Natural killer cell treated with Interleukin-12 subunit alpha and Interleukin-12 subunit beta and Interleukin-15 and Interleukin-18, amount 100 ng/mL, for 72 hours (primary cell): Measurements from ENCODE around the gene CTLA4. TPM values are rescaled to one million over a fixed set of nuclear protein-coding genes. Genes with fewer than 3 reads are reported as not detected.

Experiments
- ATAC-seq, 2 donors: fragments of 150-1000 bp; cut with Tn5 transposase in 1 of 2; sonication (Bioruptor Pico), chemical (Tn5 transposase) in 1 of 2; 2 replicates each; pipeline ENCODE4 v1.10.0; 2021
- DNase-seq: peaks from one replicate; pipeline ENCODE4 v3.0.0; 2022; ENCODE audit warnings: low spot score
- H3K27ac Mint-ChIP-seq, 2 donors: 1 replicate in 1 of 2; 2 replicates in 1 of 2; pipeline ENCODE4 v1.8.0; 2022; ENCODE audit warnings: mixed read lengths in 2 of 2, mild to moderate bottlenecking in 1 of 2, moderate library complexity in 1 of 2
- H3K27me3 Mint-ChIP-seq, 2 donors: 1 replicate in 1 of 2; 2 replicates in 1 of 2; pipeline ENCODE4 v1.8.0; 2022; ENCODE audit warnings: mixed read lengths in 2 of 2
- H3K36me3 Mint-ChIP-seq: one replicate; pipeline ENCODE4 v1.8.0; 2022; ENCODE audit warnings: mixed read lengths
- H3K4me1 Mint-ChIP-seq, 2 donors: 1 replicate in 1 of 2; 2 replicates in 1 of 2; pipeline ENCODE4 v1.8.0; 2022; ENCODE audit warnings: low read depth in 2 of 2, mixed read lengths in 2 of 2, mild to moderate bottlenecking in 1 of 2
- H3K4me3 Mint-ChIP-seq: one replicate; pipeline ENCODE4 v1.8.0; 2022; ENCODE audit warnings: mixed read lengths
- H3K9me3 Mint-ChIP-seq: 2 replicates; pipeline ENCODE4 v1.8.0; 2022; ENCODE audit warnings: mixed read lengths
- total RNA-seq, 2 donors: library from RNA; stranded (reverse); gene quantifications; one replicate each; pipeline ENCODE4 v1.2.3, GENCODE V29; 2022

Gene CTLA4
- total RNA-seq, 2 donors from 2014 or later, result 13.7 to 54.8 TPM

GRCh38 chr2:203841654-203842053 is 25.9 kb upstream of the CTLA4 start:
- Mint-ChIP-seq H3K4me3 (no peak overlapping the region), H3K27me3 (peaks cover 15 to 24% of the 10 kb centered on the region in 2 donors), H3K36me3 (no peaks in the 10 kb centered on the region), H3K4me1 (peaks cover 18 to 39% of the 10 kb centered on the region in 2 donors), H3K9me3 (no peaks in the 10 kb centered on the region), H3K27ac (no peak overlapping the region)
- no peak for DNase-seq
- no peak for ATAC-seq

GRCh38 chr2:203842373-203842772 is 25.2 kb upstream of the CTLA4 start:
- peaks cover 16 to 24% of the 10 kb centered on the region in 2 donors for H3K27me3 Mint-ChIP-seq
- H3K27ac Mint-ChIP-seq, result no peak overlapping the region
- DNase-seq (no peak), ATAC-seq (no peak)
- H3K4me1 Mint-ChIP-seq, result peaks cover 18 to 39% of the 10 kb centered on the region in 2 donors
- no peak overlapping the region for H3K4me3 Mint-ChIP-seq
- no peaks in the 10 kb centered on the region for H3K9me3 Mint-ChIP-seq
- no peaks in the 10 kb centered on the region for H3K36me3 Mint-ChIP-seq

- ATAC-seq (no peak), DNase-seq (no peak)
- H3K27me3 Mint-ChIP-seq, result peaks cover 13% of the 10 kb centered on the region in 2 donors
- H3K4me1 Mint-ChIP-seq, result peaks cover 3 to 17% of the 10 kb centered on the region in 2 donors
- H3K27ac Mint-ChIP-seq, result no peak overlapping the region
- H3K4me3 Mint-ChIP-seq, result no peak overlapping the region
- no peaks in the 10 kb centered on the region for H3K36me3 Mint-ChIP-seq
- H3K9me3 Mint-ChIP-seq, result no peaks in the 10 kb centered on the region
Measured at GRCh38 chr2:203846490-203847105, 21.0 kb upstream of the CTLA4 start.

DNA sequence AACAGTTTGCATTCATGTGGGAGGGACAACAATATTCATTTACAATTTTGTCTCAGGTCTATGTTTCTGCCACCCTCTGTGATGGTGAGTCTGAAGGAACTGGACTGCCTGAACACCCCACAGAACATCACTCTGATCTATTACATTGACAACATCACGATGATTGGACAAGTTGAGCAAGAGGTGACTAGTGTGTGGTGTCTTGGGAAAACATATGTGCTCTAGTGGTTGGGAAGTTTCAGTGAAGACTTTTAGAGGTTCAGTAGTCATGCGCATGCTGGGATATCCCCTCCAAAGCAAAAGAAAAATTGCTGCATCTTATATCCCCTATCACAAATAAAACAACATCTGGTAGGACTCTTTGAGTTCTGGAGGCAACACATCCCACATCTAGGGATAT is 18.6 kb upstream of the CTLA4 start:
- ATAC-seq, result peak in 1 of 2 donors; percentile 33
- no peak overlapping the region for H3K4me3 Mint-ChIP-seq
- H3K27ac Mint-ChIP-seq, result no peak overlapping the region

GRCh38 chr2:203852760-203853159 is 14.8 kb upstream of the CTLA4 start:
- Mint-ChIP-seq H3K27ac (peak overlapping the region; percentile 20 to 34), H3K4me1 (peaks cover 7 to 35% of the 10 kb centered on the region in 2 donors), H3K9me3 (no peaks in the 10 kb centered on the region), H3K4me3 (peak overlapping the region; percentile 32), H3K36me3 (no peaks in the 10 kb centered on the region), H3K27me3 (peaks cover 0 to 6% of the 10 kb centered on the region in 2 donors)
- ATAC-seq (no peak), DNase-seq (no peak)

More for the DNA sequence above, 18.6 kb upstream of the CTLA4 start:
- H3K27me3 Mint-ChIP-seq, result peaks cover 1 to 9% of the 10 kb centered on the region in 2 donors
- no peak for DNase-seq
- peaks cover 5 to 22% of the 10 kb centered on the region in 2 donors for H3K4me1 Mint-ChIP-seq
- H3K36me3 Mint-ChIP-seq, result no peaks in the 10 kb centered on the region
- H3K9me3 Mint-ChIP-seq, result no peaks in the 10 kb centered on the region

GRCh38 chr2:203853271-203853670 is 14.3 kb upstream of the CTLA4 start:
- no peak for DNase-seq

GRCh38 chr2:203853722-203854121 is 13.8 kb upstream of the CTLA4 start:
- H3K36me3 Mint-ChIP-seq, result peaks cover 5% of the 10 kb centered on the region
- peak overlapping the region; percentile 29 for H3K4me3 Mint-ChIP-seq
- ATAC-seq (no peak), DNase-seq (no peak)
- peaks cover 15 to 45% of the 10 kb centered on the region in 2 donors for H3K4me1 Mint-ChIP-seq
- no peaks in the 10 kb centered on the region for H3K9me3 Mint-ChIP-seq
- H3K27me3 Mint-ChIP-seq, result peaks cover 0 to 6% of the 10 kb centered on the region in 2 donors
- peak overlapping the region; percentile 20 to 34 for H3K27ac Mint-ChIP-seq

More at GRCh38 chr2:203853271-203853670, 14.3 kb upstream of the CTLA4 start:
- H3K27ac Mint-ChIP-seq, result peak overlapping the region; percentile 20 to 34
- no peaks in the 10 kb centered on the region for H3K9me3 Mint-ChIP-seq
- ATAC-seq, result no peak
- H3K4me1 Mint-ChIP-seq, result peaks cover 10 to 40% of the 10 kb centered on the region in 2 donors
- H3K27me3 Mint-ChIP-seq, result peaks cover 0 to 6% of the 10 kb centered on the region in 2 donors
- H3K36me3 Mint-ChIP-seq, result peaks cover under 1% of the 10 kb centered on the region
- peak overlapping the region; percentile 32 for H3K4me3 Mint-ChIP-seq

DNA sequence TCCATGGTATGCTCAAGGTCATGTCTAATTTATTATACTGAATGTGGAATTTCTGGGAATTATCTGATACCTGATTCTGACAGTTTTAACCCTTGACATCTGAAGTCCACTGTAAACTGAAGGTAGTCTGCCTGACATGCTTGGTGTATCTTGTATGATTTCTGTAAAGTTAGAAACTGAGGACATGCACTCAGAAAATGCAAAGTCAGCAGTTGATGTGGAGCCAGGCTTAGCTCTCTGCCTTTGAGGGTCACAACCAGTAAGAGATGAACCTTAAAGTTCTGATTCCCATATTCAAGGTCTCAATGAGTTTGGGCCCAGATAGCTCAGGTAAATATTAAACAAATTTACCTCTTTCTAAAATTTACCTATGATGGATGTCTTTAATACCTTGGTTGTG is 12.3 kb upstream of the CTLA4 start:
- H3K27ac Mint-ChIP-seq, result no peak overlapping the region
- no peaks in the 10 kb centered on the region for H3K9me3 Mint-ChIP-seq
- DNase-seq (no peak), ATAC-seq (no peak)
- peaks cover 27 to 52% of the 10 kb centered on the region in 2 donors for H3K4me1 Mint-ChIP-seq
- H3K27me3 Mint-ChIP-seq, result peaks cover 0 to 6% of the 10 kb centered on the region in 2 donors
- peaks cover 8% of the 10 kb centered on the region for H3K36me3 Mint-ChIP-seq
- no peak overlapping the region for H3K4me3 Mint-ChIP-seq

DNA sequence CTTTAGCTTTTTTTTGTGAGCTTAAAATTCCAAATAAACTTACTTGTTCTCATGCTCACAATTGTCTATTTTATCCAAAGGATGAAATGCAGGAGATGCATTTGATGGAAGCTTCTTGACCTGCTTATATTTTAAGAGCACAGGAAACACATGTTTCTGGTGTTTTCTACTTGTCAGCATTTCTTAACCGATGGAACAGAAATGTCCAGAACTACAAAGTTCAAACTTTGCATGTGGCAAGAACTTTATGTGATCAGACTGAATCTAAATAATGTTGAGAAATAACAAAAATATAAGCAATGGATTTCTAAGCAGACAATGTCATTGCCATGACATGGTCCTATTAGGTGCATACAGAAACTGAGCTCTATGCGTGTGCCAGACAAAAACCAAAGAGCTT is 9.9 kb upstream of the CTLA4 start:
- DNase-seq (no peak), ATAC-seq (no peak)
- H3K4me1 Mint-ChIP-seq, result peaks cover 27 to 47% of the 10 kb centered on the region in 2 donors
- H3K27ac Mint-ChIP-seq, result peak overlapping the region in 1 of 2 donors; percentile 41
- H3K27me3 Mint-ChIP-seq, result peaks cover 0 to 6% of the 10 kb centered on the region in 2 donors
- peaks cover 8% of the 10 kb centered on the region for H3K36me3 Mint-ChIP-seq
- H3K4me3 Mint-ChIP-seq, result no peak overlapping the region
- no peaks in the 10 kb centered on the region for H3K9me3 Mint-ChIP-seq

DNA sequence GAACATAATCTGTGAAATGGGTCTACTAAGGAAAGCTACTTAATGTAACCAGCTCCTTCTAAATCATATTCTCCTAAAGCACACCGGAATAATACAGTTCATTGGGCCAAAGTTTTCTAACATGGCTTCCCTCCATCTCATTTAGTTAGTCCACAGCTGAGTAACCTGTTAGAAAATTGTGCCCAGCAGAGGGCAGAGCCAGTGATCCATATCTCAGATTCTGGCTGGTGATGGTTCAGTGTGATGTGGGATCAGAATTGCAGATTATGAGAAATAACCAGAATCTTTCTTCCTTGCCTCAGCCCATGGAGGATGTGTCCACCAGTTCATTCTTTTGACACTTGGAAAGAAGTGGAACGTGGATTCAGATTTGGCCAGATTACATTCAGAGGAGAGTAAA is 9.4 kb upstream of the CTLA4 start:
- peak overlapping the region in 1 of 2 donors; percentile 40 for H3K27ac Mint-ChIP-seq

GRCh38 chr2:203859030-203859789 is 8.4 kb upstream of the CTLA4 start:
- peaks cover 0 to under 1% of the 10 kb centered on the region in 2 donors for H3K27me3 Mint-ChIP-seq
- H3K4me3 Mint-ChIP-seq, result no peak overlapping the region
- H3K27ac Mint-ChIP-seq, result peak overlapping the region; percentile 40 to 70
- H3K4me1 Mint-ChIP-seq, result peaks cover 22 to 36% of the 10 kb centered on the region in 2 donors
- no peak for ATAC-seq
- peaks cover 10% of the 10 kb centered on the region for H3K36me3 Mint-ChIP-seq
- H3K9me3 Mint-ChIP-seq, result no peaks in the 10 kb centered on the region
- DNase-seq, result no peak

More for the DNA sequence above, 9.4 kb upstream of the CTLA4 start:
- ATAC-seq (no peak), DNase-seq (no peak)
- Mint-ChIP-seq H3K4me3 (peak overlapping the region; percentile 7), H3K9me3 (no peaks in the 10 kb centered on the region), H3K4me1 (peaks cover 27 to 42% of the 10 kb centered on the region in 2 donors), H3K27me3 (peaks cover 0 to 3% of the 10 kb centered on the region in 2 donors), H3K36me3 (peaks cover 8% of the 10 kb centered on the region)

- peaks cover 20% of the 10 kb centered on the region for H3K36me3 Mint-ChIP-seq
- ATAC-seq, result no peak
- H3K9me3 Mint-ChIP-seq, result no peaks in the 10 kb centered on the region
- H3K4me3 Mint-ChIP-seq, result no peak overlapping the region
- peak overlapping the region in 1 of 2 donors; percentile 8 for H3K27ac Mint-ChIP-seq
- peaks cover 19 to 44% of the 10 kb centered on the region in 2 donors for H3K4me1 Mint-ChIP-seq
- no peak for DNase-seq
- no peaks in the 10 kb centered on the region for H3K27me3 Mint-ChIP-seq
Measured at GRCh38 chr2:203861197-203861596, 6.4 kb upstream of the CTLA4 start.

GRCh38 chr2:203861607-203862006 is 6.0 kb upstream of the CTLA4 start:
- Mint-ChIP-seq H3K4me3 (no peak overlapping the region), H3K4me1 (peaks cover 19 to 44% of the 10 kb centered on the region in 2 donors), H3K36me3 (peaks cover 20% of the 10 kb centered on the region), H3K27ac (peak overlapping the region in 1 of 2 donors; percentile 8), H3K27me3 (no peaks in the 10 kb centered on the region), H3K9me3 (no peaks in the 10 kb centered on the region)
- DNase-seq (no peak), ATAC-seq (no peak)
